ENCODE data around the gene MAN1C1.

DNA sequence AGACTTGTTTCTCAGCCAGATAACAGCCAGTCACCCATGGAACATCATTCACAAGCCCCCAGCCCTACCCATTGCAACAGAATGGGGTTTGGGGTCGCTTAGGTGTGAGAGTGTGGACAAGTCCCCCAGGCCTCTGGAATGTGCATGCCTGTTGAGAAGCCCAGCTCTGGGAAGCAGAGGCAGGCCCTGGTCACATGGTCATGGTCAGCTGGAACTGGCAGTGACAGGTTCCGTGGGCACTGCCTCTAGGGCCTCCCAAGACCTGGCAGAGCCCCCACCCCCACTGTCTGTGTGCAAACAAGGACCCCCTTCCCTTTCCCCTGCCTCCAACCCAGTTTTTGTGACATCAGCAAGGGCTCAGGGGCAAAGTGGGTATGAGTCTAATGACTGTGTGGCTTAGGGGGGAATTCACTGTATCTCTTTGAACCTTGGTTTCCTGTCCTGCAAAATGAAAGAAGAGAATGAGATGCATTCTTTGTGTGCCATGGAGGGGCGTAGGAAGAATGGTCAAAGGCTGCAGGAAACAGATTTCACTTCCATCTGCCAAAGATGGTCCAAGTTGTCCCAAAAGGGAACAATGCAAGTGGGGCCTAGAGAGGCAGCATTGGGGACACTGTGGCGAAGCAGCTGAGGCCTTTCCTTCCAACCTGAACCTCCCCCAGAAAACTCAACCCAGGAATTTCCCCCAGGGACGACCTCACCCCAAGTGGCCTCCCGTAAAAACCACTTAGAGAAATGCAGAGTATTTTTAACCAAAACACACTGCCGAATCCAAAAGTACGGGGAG, 148.7 kb downstream of the MAN1C1 start:
- TF ChIP-seq POLR2A (IDR thresholded peaks at IDR 0.05) (no peak), EP300 (IDR thresholded peaks at IDR 0.05) (no peak)
- TF ChIP-seq, protein P1, sequence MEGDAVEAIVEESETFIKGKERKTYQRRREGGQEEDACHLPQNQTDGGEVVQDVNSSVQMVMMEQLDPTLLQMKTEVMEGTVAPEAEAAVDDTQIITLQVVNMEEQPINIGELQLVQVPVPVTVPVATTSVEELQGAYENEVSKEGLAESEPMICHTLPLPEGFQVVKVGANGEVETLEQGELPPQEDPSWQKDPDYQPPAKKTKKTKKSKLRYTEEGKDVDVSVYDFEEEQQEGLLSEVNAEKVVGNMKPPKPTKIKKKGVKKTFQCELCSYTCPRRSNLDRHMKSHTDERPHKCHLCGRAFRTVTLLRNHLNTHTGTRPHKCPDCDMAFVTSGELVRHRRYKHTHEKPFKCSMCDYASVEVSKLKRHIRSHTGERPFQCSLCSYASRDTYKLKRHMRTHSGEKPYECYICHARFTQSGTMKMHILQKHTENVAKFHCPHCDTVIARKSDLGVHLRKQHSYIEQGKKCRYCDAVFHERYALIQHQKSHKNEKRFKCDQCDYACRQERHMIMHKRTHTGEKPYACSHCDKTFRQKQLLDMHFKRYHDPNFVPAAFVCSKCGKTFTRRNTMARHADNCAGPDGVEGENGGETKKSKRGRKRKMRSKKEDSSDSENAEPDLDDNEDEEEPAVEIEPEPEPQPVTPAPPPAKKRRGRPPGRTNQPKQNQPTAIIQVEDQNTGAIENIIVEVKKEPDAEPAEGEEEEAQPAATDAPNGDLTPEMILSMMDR (IDR thresholded peaks at IDR 0.05) = no peak
